GM18526 (cell line): ENCODE data around the gene LAMC3.

Experiments
- POLR2A ChIP-seq: IDR thresholded peaks from 3 replicates; pipeline ENCODE4 v1.6.1; 2011; ENCODE audit not compliant: insufficient read length; ENCODE audit errors: extremely low read depth

Gene LAMC3

GRCh38 chr9:131049829-131050715 is 41.1 kb downstream of the LAMC3 start:
- no peak for TF ChIP-seq POLR2A

DNA sequence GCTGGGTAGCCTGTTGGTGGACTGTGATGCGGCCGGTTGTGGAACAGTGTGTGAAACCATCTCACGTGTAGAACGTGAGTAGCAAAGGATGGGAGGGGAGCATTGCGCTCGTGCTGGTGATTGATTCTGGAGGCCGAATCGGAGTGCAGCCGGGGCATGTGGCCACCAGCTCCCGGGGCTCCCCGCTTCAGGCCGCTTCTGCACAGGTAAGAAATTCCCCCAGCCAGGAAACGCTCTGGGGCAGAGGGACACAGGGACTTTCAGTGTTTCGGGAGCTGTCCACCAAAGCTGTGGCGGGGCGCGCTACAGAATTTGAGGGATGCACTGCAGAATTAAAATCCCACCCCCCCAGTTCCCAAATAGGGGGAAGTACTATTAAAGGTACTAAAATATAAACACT is 41.9 kb downstream of the LAMC3 start:
- no peak for TF ChIP-seq POLR2A

- TF ChIP-seq POLR2A, result no peak
Measured at GRCh38 chr9:131051592-131052517, 42.9 kb downstream of the LAMC3 start.

- TF ChIP-seq POLR2A, result no peak
Measured at GRCh38 chr9:131053896-131054295, 44.9 kb downstream of the LAMC3 start.

GRCh38 chr9:131056781-131057506 is 48.0 kb downstream of the LAMC3 start:
- TF ChIP-seq POLR2A, result no peak

GRCh38 chr9:131060900-131061630 is 52.1 kb downstream of the LAMC3 start:
- TF ChIP-seq POLR2A, result no peak

DNA sequence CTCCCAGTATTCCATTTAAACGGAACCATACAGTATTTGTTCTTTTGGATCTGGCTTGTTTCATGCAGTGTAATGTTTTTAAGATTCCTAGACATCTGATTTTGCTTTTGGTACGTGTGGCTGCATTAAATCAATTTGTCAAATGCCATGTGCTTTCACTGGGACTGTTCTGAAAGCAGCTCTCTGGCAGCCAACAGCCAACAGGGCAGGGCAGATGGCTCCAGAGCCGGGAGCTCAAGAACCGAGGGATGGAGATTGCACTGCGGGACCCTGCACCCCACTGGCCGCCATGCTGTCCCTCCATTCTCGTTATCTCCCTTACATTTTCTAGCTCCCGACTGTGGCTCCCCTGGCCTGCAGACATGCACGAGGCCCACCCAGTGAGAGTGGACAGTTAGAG is 54.0 kb downstream of the LAMC3 start:
- no peak for TF ChIP-seq POLR2A

GRCh38 chr9:131065599-131065998 is 56.6 kb downstream of the LAMC3 start:
- TF ChIP-seq POLR2A, result no peak

DNA sequence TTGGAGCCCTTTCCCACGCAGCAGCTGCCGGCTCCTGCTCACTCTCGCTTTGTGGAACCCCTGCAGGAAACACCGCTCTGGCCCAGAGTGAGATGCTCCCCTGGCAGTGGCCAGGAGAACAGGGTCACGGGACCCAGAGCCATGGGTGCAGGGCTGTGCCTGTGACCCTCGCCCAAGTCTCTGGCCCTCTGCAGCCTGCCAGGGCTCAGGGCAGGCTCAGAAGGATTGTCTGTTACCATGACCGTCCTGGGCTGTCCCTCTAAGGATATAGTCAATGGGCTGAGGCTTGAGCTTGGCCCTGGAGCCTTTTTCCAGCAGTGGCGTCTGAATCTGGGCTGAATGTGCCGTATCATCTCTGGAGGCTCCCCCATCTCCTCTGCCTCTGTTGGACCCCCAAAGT is 58.7 kb downstream of the LAMC3 start:
- TF ChIP-seq POLR2A, result no peak

- no peak for TF ChIP-seq POLR2A
Measured at GRCh38 chr9:131068076-131068816, 59.3 kb downstream of the LAMC3 start.

GRCh38 chr9:131069699-131070098 is 60.7 kb downstream of the LAMC3 start:
- TF ChIP-seq POLR2A, result no peak

- no peak for TF ChIP-seq POLR2A
Measured at GRCh38 chr9:131072107-131072870, 63.3 kb downstream of the LAMC3 start.

DNA sequence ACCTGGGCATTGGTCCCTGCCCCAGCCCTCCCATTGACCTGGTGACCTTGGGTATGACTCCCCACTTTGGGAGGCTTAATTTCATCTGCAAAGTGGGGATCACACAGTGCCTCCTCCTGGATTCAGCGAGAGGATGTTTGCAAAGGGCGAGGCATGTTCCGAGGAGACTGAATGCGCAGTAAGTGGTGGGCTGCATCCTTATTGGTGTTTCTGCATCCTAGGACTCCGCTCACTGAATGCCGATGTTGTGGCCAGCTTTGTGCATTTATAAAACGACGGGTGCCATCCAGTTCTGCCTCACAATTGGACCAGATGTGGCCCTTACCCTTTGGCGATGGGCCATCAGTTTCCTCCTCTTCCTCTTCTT is 63.9 kb downstream of the LAMC3 start:
- TF ChIP-seq POLR2A, result no peak
